Measurements from ENCODE around the gene WDR76.

DNA sequence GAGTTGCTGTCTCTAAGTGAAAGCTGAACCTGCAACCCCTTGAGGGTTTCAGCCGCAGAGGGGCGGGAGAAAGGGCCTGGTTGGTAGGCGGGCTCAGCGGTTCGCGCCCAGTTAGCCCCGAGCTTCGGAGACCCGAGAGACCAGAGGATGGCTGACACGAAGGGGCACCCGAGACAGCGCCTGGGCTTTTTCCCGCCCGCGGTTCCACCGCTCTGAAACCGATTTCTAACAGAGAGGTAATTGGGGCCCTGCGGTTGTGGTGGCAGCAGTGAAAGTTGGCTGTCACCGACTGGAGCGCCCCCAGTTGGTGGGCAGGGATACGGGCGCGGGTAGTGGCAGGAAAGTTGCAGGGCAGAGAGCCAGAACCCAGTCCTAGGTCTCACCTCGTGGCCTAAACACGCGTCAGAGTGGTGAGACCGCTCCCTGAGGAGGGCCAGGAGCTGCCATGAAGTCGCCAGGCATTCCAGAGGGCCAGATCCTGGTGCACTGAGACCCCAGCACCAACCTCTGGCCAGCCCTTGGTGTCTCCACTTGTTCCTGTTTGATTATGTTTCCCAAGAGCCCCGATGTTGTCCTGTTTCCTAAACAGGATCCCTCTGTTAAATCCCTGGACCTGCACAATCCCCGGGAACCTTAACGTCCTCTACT is 49.4 kb upstream of the WDR76 start:
- TF ChIP-seq CTCF (conservative IDR thresholded peaks at IDR 0.05 in 1 of 2, IDR thresholded peaks at IDR 0.05 in 1 of 2; ENCODE audit: extremely low read depth in 1 of 2, insufficient read depth in 1 of 2, low read depth in 1 of 2, low read length in 2 of 2) (peak; percentile 61 to 81), EZH2 (IDR thresholded peaks at IDR 0.05; ENCODE audit: borderline replicate concordance, low read length) (no peak)

Data from mammary epithelial cell (primary cell).